ENCODE measurements around the gene TUBA3C.

Gene TUBA3C

DNA sequence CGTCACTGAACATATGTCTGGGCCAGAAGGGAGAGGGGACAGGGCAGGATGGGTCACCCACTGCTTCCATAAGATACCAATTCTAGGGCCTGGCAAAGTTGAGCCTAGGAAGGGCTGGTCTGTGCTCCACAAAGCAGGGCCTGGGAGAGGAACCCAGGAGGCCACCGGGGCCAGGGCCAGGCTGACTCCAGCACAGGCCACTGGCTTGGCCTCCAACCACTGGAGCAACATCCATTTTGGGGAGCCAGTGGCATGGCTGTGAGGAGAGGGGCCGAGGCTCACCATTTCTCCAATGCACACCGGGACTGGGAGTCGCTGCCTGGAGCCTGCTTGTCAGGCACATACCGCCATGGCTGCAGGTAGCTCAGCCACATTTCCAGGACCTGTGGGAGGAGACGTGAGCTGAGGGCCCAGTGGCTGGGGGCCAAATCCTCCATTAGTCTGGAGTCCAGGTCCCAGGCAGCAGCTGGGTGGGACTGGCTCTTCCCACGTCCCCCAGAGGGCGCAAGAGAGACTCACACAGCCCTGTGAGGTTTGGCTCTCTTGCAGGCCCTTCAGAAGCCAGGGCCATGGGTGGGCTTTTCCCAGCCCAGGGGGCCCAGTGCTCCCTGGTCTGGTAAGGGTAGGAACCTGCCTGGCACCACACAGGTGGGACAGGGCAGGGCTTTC is 27.7 kb downstream of the TUBA3C start:
- no peak overlapping the region for H3K4me3 ChIP-seq (ENCODE audit: low read depth, low read length)
- TF ChIP-seq, protein P1, sequence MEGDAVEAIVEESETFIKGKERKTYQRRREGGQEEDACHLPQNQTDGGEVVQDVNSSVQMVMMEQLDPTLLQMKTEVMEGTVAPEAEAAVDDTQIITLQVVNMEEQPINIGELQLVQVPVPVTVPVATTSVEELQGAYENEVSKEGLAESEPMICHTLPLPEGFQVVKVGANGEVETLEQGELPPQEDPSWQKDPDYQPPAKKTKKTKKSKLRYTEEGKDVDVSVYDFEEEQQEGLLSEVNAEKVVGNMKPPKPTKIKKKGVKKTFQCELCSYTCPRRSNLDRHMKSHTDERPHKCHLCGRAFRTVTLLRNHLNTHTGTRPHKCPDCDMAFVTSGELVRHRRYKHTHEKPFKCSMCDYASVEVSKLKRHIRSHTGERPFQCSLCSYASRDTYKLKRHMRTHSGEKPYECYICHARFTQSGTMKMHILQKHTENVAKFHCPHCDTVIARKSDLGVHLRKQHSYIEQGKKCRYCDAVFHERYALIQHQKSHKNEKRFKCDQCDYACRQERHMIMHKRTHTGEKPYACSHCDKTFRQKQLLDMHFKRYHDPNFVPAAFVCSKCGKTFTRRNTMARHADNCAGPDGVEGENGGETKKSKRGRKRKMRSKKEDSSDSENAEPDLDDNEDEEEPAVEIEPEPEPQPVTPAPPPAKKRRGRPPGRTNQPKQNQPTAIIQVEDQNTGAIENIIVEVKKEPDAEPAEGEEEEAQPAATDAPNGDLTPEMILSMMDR (IDR thresholded peaks at IDR 0.05; ENCODE audit: borderline replicate concordance, insufficient read depth, low read depth, low read length), result peak; percentile 41; the same call in 1 of the 2 replicates

DNA sequence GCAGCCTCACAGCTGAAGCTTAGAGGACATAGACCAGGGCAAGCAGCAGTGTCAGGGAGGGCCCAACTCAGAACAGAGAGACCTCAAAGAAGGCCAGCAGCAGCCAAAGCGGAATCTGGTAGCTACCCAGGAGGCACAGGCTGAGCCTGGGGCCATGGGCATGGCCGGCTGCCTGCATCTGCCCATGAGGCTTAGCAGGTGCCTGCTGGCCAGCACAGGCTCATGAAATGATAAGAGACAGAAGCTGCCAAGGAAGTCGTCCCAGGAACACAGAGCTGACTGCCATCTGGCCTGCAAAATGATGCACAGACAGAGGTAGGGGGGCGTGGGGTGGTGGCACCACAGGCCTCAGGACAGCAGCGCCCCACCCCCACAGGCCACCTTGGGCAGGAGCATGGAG is 29.2 kb downstream of the TUBA3C start:
- TF ChIP-seq, protein P1 (IDR thresholded peaks at IDR 0.05; ENCODE audit: borderline replicate concordance, insufficient read depth, low read depth, low read length), result no peak
- no peak overlapping the region for H3K4me3 ChIP-seq (ENCODE audit: low read depth, low read length)

DNA sequence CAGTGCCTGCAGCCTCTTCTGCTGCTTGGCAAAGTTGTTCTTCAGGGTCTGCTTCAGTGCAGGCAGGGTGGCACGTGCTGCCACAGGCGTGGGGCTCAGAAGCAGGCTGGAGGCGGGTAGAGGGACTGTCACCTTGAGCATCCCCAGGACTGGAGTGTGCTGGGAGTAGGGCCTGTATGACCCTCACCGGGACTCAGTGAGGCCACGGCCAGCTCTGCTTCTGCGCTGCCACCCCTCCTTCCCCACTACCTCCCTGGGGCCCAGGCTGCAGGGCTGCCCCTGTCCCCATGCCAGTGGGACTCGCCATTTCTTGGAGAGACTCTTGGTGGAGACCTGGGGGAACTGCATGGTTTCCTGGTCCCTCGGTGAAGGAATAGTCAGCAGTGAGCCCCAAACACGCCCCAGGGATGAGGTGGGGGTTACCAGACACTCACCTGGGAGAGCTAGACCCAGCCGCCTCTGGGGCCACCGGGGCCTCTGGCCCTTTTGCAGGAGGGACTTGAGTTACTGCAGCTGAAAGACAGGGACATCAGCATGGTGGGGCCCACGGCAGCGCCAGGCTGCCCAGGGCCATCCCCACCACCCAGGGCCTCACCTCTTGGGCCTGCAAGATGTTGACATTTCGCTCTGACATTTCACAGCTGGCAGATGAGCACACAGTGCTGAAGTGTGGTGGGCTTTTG is 29.9 kb downstream of the TUBA3C start:
- no peak overlapping the region for H3K4me3 ChIP-seq (ENCODE audit: low read depth, low read length)
- TF ChIP-seq, protein P1 (IDR thresholded peaks at IDR 0.05; ENCODE audit: borderline replicate concordance, insufficient read depth, low read depth, low read length), result no peak

DNA sequence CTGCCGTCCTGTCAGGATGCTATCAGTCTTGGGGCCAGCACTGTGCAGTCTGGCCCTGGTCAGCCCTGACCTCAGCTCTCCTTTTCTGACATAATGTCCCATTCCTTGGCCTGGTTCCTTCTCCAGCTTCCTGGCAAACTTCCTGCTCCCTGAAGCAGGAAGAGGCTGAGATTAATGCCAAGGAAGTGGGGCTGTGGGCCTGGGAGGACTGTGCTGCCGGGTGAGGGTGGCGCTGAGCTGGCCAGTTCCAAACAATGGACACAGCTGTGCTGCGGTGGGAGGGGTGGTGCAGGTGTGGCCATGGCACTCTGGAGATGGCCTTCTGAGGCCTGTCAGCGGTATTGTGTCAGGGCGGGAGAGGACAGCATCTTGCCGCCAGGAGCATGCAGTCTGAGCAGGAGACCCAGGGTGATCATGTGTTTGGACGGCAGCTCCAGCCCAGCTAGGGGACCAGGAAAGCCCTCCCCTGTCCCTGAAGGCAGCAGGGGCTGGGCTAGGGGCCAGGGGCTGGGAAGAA is 30.9 kb downstream of the TUBA3C start:
- no peak overlapping the region for H3K4me3 ChIP-seq (ENCODE audit: low read depth, low read length)
- TF ChIP-seq, protein P1 (IDR thresholded peaks at IDR 0.05; ENCODE audit: borderline replicate concordance, insufficient read depth, low read depth, low read length), result no peak

DNA sequence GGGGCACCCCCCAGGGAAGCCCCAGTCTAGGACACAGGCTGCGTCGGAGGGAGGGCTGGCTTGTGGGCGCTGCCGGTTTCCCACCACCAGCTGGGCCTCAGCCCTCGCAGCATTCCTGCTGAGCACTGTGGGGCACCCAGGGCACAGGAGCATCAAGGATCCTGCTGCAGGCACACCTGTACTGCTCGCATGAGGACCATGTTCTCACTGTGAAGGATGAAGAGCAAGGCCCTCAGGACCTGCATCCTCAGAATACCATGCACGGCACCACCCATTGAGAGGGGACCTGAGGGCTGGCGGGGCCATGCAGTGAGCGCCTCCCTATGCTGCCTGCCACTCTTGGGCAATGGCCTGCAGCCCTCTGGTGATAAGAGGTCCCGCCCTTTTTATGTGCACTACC is 31.4 kb downstream of the TUBA3C start:
- H3K4me3 ChIP-seq (ENCODE audit: low read depth, low read length), result no peak overlapping the region
- TF ChIP-seq, protein P1 (IDR thresholded peaks at IDR 0.05; ENCODE audit: borderline replicate concordance, insufficient read depth, low read depth, low read length), result no peak

DNA sequence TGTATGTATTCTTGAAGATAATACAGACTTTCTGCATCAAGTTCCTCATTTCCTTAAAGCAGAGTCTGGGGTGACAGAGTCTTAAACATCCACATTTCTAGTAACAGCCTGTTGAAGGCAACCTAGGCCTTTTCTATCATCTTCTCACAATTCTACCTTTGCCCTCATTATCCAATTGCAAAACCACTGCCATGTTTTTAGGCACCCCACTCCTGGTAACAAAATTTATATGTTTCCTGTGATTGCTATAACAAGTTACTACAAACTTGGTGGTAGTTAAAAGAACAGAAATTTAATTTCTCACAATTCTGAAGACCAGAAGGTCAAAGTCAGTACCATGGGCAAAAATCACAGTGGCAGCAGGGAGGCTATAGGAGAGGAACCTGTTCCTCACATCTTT is 33.1 kb downstream of the TUBA3C start:
- H3K4me3 ChIP-seq (ENCODE audit: low read depth, low read length), result no peak overlapping the region
- TF ChIP-seq, protein P1 (IDR thresholded peaks at IDR 0.05; ENCODE audit: borderline replicate concordance, insufficient read depth, low read depth, low read length), result no peak
